ENCODE results near the gene UBL4A. TPM values are rescaled to one million over a fixed set of nuclear protein-coding genes. Genes with fewer than 3 reads are reported as not detected.

UBL4A gene
- total and polyA plus RNA-seq, 2 of the 13 experiments (the other 11 are each of a cell fraction or from before 2014, with no cell fraction given) = 16.8 to 25.5 TPM

DNA sequence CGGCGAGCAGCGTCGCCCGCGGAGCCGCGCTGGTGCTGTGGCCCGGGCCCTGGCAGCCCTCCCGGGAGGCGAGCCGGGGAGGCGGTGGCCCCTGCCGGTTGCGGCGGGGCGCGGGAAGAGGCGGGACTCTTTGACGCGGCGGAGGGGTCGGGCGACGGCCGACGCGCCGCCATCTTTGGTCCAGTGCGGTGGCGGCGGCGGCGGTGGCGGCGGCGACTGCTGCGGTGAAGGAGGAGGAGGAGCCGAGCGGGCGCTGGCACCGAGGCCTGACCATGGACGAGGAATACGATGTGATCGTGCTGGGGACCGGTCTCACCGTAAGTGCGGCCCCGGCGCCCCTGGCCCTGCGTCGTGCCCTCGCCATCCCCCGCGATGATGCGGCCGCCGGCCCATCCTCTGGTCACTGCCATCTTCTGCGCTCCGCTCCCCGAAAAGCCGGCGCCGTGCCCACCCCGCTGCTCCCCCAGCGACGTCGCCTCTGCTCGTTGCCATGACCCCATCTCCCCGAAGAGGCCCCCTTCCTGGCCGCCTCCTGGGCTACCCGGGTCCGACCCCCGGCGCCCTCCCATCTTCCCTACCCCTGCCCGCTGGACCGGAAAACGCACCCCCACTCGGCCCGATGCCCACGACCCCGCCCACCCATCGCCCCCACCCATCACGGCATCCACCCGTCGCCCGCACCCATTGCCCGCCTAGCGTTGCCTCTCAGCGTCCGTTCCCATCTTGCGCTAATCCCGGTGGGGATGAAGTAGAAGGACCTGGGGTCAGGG is 49.2 kb downstream of the UBL4A start, which contains the start of gene GDI1 (continued):
- TF ChIP-seq, protein P1, sequence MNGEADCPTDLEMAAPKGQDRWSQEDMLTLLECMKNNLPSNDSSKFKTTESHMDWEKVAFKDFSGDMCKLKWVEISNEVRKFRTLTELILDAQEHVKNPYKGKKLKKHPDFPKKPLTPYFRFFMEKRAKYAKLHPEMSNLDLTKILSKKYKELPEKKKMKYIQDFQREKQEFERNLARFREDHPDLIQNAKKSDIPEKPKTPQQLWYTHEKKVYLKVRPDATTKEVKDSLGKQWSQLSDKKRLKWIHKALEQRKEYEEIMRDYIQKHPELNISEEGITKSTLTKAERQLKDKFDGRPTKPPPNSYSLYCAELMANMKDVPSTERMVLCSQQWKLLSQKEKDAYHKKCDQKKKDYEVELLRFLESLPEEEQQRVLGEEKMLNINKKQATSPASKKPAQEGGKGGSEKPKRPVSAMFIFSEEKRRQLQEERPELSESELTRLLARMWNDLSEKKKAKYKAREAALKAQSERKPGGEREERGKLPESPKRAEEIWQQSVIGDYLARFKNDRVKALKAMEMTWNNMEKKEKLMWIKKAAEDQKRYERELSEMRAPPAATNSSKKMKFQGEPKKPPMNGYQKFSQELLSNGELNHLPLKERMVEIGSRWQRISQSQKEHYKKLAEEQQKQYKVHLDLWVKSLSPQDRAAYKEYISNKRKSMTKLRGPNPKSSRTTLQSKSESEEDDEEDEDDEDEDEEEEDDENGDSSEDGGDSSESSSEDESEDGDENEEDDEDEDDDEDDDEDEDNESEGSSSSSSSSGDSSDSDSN (CRISPR knock-in tag; IDR thresholded peaks at IDR 0.05) = 0 out of 2 replicates have a peak, but pooled peaks have one; percentile 13
- TF ChIP-seq AKAP8 (CRISPR knock-in tag; IDR thresholded peaks at IDR 0.05) (no peak), KDM5B (CRISPR knock-in tag; IDR thresholded peaks at IDR 0.05; ENCODE audit: borderline replicate concordance) (no peak), ZFP36 (IDR thresholded peaks at IDR 0.05; ENCODE audit: borderline replicate concordance, low read depth, low read length, partially characterized antibody) (no peak), TBX2 (CRISPR knock-in tag; IDR thresholded peaks at IDR 0.05; ENCODE audit: borderline replicate concordance) (no peak), PHF20 (CRISPR knock-in tag; IDR thresholded peaks at IDR 0.05) (no peak), ZNF839 (CRISPR knock-in tag; IDR thresholded peaks at IDR 0.05; ENCODE audit: borderline replicate concordance) (no peak), SOX6 (IDR thresholded peaks at IDR 0.05) (no peak), SOX6 (CRISPR knock-in tag; IDR thresholded peaks at IDR 0.05) (no peak), FOSL2 (CRISPR knock-in tag; IDR thresholded peaks at IDR 0.05) (no peak), SAP130 (CRISPR knock-in tag; IDR thresholded peaks at IDR 0.05; ENCODE audit: low read depth) (peak; percentile 24; the same call in 1 of the 2 replicates), TCF7 (IDR thresholded peaks at IDR 0.05; ENCODE audit: low read depth) (no peak), ZNF775 (CRISPR knock-in tag; IDR thresholded peaks at IDR 0.05; ENCODE audit: borderline replicate concordance) (no peak), MBD4 (IDR thresholded peaks at IDR 0.05; ENCODE audit: borderline replicate concordance, low read length) (no peak), ZNF7 (CRISPR knock-in tag; IDR thresholded peaks at IDR 0.05) (no peak), NFKB2 (CRISPR knock-in tag; IDR thresholded peaks at IDR 0.05; ENCODE audit: borderline replicate concordance) (no peak), HOXA3 (CRISPR knock-in tag; IDR thresholded peaks at IDR 0.05) (peak; percentile 81), ZNF510 (CRISPR knock-in tag; IDR thresholded peaks at IDR 0.05; ENCODE audit: low read depth) (no peak), ZNF766 (CRISPR knock-in tag; IDR thresholded peaks at IDR 0.05; ENCODE audit: borderline replicate concordance) (no peak)
- TF ChIP-seq, protein P2, sequence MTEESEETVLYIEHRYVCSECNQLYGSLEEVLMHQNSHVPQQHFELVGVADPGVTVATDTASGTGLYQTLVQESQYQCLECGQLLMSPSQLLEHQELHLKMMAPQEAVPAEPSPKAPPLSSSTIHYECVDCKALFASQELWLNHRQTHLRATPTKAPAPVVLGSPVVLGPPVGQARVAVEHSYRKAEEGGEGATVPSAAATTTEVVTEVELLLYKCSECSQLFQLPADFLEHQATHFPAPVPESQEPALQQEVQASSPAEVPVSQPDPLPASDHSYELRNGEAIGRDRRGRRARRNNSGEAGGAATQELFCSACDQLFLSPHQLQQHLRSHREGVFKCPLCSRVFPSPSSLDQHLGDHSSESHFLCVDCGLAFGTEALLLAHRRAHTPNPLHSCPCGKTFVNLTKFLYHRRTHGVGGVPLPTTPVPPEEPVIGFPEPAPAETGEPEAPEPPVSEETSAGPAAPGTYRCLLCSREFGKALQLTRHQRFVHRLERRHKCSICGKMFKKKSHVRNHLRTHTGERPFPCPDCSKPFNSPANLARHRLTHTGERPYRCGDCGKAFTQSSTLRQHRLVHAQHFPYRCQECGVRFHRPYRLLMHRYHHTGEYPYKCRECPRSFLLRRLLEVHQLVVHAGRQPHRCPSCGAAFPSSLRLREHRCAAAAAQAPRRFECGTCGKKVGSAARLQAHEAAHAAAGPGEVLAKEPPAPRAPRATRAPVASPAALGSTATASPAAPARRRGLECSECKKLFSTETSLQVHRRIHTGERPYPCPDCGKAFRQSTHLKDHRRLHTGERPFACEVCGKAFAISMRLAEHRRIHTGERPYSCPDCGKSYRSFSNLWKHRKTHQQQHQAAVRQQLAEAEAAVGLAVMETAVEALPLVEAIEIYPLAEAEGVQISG (CRISPR knock-in tag; IDR thresholded peaks at IDR 0.05) = peak; percentile 46; the same call in 1 of the 2 replicates
- TF ChIP-seq, protein P3, sequence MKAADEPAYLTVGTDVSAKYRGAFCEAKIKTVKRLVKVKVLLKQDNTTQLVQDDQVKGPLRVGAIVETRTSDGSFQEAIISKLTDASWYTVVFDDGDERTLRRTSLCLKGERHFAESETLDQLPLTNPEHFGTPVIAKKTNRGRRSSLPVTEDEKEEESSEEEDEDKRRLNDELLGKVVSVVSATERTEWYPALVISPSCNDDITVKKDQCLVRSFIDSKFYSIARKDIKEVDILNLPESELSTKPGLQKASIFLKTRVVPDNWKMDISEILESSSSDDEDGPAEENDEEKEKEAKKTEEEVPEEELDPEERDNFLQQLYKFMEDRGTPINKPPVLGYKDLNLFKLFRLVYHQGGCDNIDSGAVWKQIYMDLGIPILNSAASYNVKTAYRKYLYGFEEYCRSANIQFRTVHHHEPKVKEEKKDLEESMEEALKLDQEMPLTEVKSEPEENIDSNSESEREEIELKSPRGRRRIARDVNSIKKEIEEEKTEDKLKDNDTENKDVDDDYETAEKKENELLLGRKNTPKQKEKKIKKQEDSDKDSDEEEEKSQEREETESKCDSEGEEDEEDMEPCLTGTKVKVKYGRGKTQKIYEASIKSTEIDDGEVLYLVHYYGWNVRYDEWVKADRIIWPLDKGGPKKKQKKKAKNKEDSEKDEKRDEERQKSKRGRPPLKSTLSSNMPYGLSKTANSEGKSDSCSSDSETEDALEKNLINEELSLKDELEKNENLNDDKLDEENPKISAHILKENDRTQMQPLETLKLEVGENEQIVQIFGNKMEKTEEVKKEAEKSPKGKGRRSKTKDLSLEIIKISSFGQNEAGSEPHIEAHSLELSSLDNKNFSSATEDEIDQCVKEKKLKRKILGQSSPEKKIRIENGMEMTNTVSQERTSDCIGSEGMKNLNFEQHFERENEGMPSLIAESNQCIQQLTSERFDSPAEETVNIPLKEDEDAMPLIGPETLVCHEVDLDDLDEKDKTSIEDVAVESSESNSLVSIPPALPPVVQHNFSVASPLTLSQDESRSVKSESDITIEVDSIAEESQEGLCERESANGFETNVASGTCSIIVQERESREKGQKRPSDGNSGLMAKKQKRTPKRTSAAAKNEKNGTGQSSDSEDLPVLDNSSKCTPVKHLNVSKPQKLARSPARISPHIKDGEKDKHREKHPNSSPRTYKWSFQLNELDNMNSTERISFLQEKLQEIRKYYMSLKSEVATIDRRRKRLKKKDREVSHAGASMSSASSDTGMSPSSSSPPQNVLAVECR (CRISPR knock-in tag; IDR thresholded peaks at IDR 0.05; ENCODE audit: borderline replicate concordance) = peak; percentile 64; the same call in 1 of the 2 replicates
